Vagina (tissue), 2 donors: Measurements from ENCODE around the gene C10orf88.

Experiments
- CTCF ChIP-seq, 3 experiments: fragments of 450-650 bp in 2 of 3; fragments of 200-600 bp in 1 of 3; sonication (generic) in 1 of 3; IDR thresholded peaks; one replicate each; pipeline ENCODE4 v1.5.1; 2017 to 2019; ENCODE audit warnings: antibody characterized with exemption in 3 of 3, mild to moderate bottlenecking in 2 of 3, moderate library complexity in 2 of 3
- POLR2AphosphoS5 ChIP-seq, 2 donors: sonication (generic); formaldehyde crosslinking; IDR thresholded peaks; one replicate each; pipeline ENCODE4 v1.9.0; 2017; ENCODE audit warnings: antibody characterized with exemption in 2 of 2, mild to moderate bottlenecking in 2 of 2, low read depth in 1 of 2; ENCODE audit not compliant: insufficient read depth in 1 of 2

- TF ChIP-seq CTCF (IDR thresholded peaks at IDR 0.05) (no peak), POLR2AphosphoS5 (IDR thresholded peaks at IDR 0.05; ENCODE audit: insufficient read depth in 1 of 2, low read depth in 1 of 2) (no peak)
Observed at GRCh38 chr10:122984708-122985107, 30.7 kb upstream of the C10orf88 start.
